A673 (cell line): ENCODE measurements around the gene SYNDIG1L. TPM values are rescaled to one million over a fixed set of nuclear protein-coding genes. Genes with fewer than 3 reads are reported as not detected.

ENCODE experiments used
- BruUV-seq: library from RNA; stranded (reverse); fragments of 400-500 nt; replicated peaks from 2 replicates; lab custom pipeline; 2021; lab: Mats Ljungman, UMichigan
- CTCF ChIA-PET: fragments of 300-600 bp; sonication (Branson Sonifier 250); formaldehyde crosslinking; loops from one replicate; lab custom pipeline; 2022; ENCODE audit warnings: antibody characterized with exemption; lab: Charles Lee
- POLR2A ChIA-PET: fragments of 300-600 bp; sonication (Branson Sonifier 250); formaldehyde crosslinking; loops from one replicate; lab custom pipeline; 2022; ENCODE audit warnings: antibody characterized with exemption; ENCODE audit not compliant: low non-redundant PET; lab: Charles Lee
- DNase-seq: peaks from one replicate; pipeline ENCODE4 v3.0.0-alpha.2; 2015; ENCODE audit warnings: low spot score
- H3K27ac ChIP-seq: fragments of 200-600 bp; sonication (generic); 2 replicates; pipeline ENCODE4 v1.5.1; 2016; ENCODE audit warnings: mixed run types, low read depth, mild to moderate bottlenecking, mixed read lengths, antibody characterized with exemption, low read length; ENCODE audit not compliant: poor library complexity, severe bottlenecking
- H3K27me3 ChIP-seq: fragments of 200-600 bp; sonication (generic); replicated peaks from 2 replicates; pipeline ENCODE4 v1.6.1; 2017; ENCODE audit warnings: mixed run types, low read depth, mild to moderate bottlenecking, mixed read lengths, antibody characterized with exemption, low read length; ENCODE audit not compliant: insufficient read depth, poor library complexity
- H3K36me3 ChIP-seq: fragments of 200-600 bp; sonication (generic); 2 replicates; pipeline ENCODE4 v1.6.1; 2016; ENCODE audit warnings: mixed run types, mild to moderate bottlenecking, mixed read lengths, antibody characterized with exemption, low read length; ENCODE audit not compliant: insufficient read depth, poor library complexity, severe bottlenecking
- H3K4me1 ChIP-seq: fragments of 200-600 bp; sonication (generic); 2 replicates; pipeline ENCODE4 v1.6.1; 2017; ENCODE audit warnings: mixed run types, mild to moderate bottlenecking, mixed read lengths, antibody characterized with exemption, low read length; ENCODE audit not compliant: insufficient read depth, poor library complexity, severe bottlenecking
- H3K4me3 ChIP-seq: fragments of 200-600 bp; sonication (generic); 2 replicates; pipeline ENCODE4 v1.5.1; 2016; ENCODE audit warnings: low read depth, mixed run types, mild to moderate bottlenecking, mixed read lengths, low read length; ENCODE audit not compliant: poor library complexity, severe bottlenecking
- H3K9me3 ChIP-seq: fragments of 200-600 bp; sonication (generic); 2 replicates; pipeline ENCODE4 v1.6.1; 2016; ENCODE audit warnings: mixed run types, low read depth, mild to moderate bottlenecking, mixed read lengths, antibody characterized with exemption, low read length; ENCODE audit not compliant: poor library complexity, severe bottlenecking
- CTCF ChIP-seq: fragments of 300-800, 200-600 bp; sonication (generic); conservative IDR thresholded peaks from 2 replicates; pipeline ENCODE4 v1.5.1; 2017; ENCODE audit warnings: low read depth, mild to moderate bottlenecking, antibody characterized with exemption, low read length, moderate library complexity, mixed read lengths
- EZH2 ChIP-seq: fragments of 200-600 bp; sonication (generic); IDR thresholded peaks from 2 replicates; pipeline ENCODE4 v1.6.1; 2017; ENCODE audit warnings: borderline replicate concordance, low read depth, mild to moderate bottlenecking, mixed read lengths, antibody characterized with exemption, low read length; ENCODE audit not compliant: poor library complexity, severe bottlenecking
- intact Hi-C: fragments of 100-400 bp; cut with micrococcal nuclease; formaldehyde crosslinking; loops from one replicate; pipeline ENCODE4 v1.10.0; 2022; ENCODE audit not compliant: unreplicated experiment
- total RNA-seq: library from RNA; stranded (reverse); gene quantifications from 2 replicates; pipeline ENCODE4 v1.2.3, GENCODE V29; 2021

The SYNDIG1L gene
- total RNA-seq, 1 experiment from 2014 or later, result not detected

- Histone ChIP-seq H3K9me3 (no peaks in the 10 kb centered on the region), H3K4me3 (no peak overlapping the region), H3K4me1 (no peaks in the 10 kb centered on the region), H3K27me3 (peaks cover 3% of the 10 kb centered on the region), H3K27ac (no peak overlapping the region), H3K36me3 (no peaks in the 10 kb centered on the region)
- intact Hi-C loops, result no loop called here
- CTCF ChIA-PET, result no interaction called here
- POLR2A ChIA-PET, result no interaction called here
- TF ChIP-seq EZH2 (no peak), CTCF (no peak)
- no peak for DNase-seq
- BruUV-seq, result no TSS peak
Measured at GRCh38 chr14:74368026-74368425, 58.0 kb downstream of the SYNDIG1L start.

- POLR2A ChIA-PET, result no interaction called here
- Histone ChIP-seq H3K9me3 (no peaks in the 10 kb centered on the region), H3K36me3 (no peaks in the 10 kb centered on the region), H3K27ac (no peak overlapping the region), H3K4me3 (no peak overlapping the region), H3K27me3 (peaks cover 9% of the 10 kb centered on the region), H3K4me1 (no peaks in the 10 kb centered on the region)
- TF ChIP-seq EZH2, result no peak
- BruUV-seq, result no TSS peak
- intact Hi-C loops, result loop anchor here (5.0 kb wide), 1 partner anchor 128 kb away; the partner anchor contains the start of genes ISCA2 and NPC2
- DNase-seq, result no peak
- CTCF ChIA-PET, result no interaction called here
Measured at GRCh38 chr14:74364271-74364880, 61.6 kb downstream of the SYNDIG1L start.

GRCh38 chr14:74362361-74362915 lies 63.6 kb downstream of the SYNDIG1L start:
- intact Hi-C loops, result loop anchor here (2.0 to 5.0 kb wide), 2 partner anchors 116 to 130 kb away; partner anchors contain the start of genes ISCA2 and NPC2
- H3K9me3 ChIP-seq, result no peaks in the 10 kb centered on the region
- ChIA-PET POLR2A (no interaction called here), CTCF (no interaction called here)
- H3K36me3 ChIP-seq, result no peaks in the 10 kb centered on the region
- no peaks in the 10 kb centered on the region for H3K4me1 ChIP-seq
- no peak overlapping the region for H3K4me3 ChIP-seq
- no TSS peak for BruUV-seq
- TF ChIP-seq EZH2, result no peak
- peak; percentile 91 for TF ChIP-seq CTCF
- H3K27ac ChIP-seq, result no peak overlapping the region
- peak; percentile 84 for DNase-seq
- H3K27me3 ChIP-seq, result peaks cover 9% of the 10 kb centered on the region
